Neural progenitor cell (in vitro differentiated cells): ENCODE data around the gene MS4A18. TPM values are rescaled to one million over a fixed set of nuclear protein-coding genes. Genes with fewer than 3 reads are reported as not detected.
"Not testable (repeated sequence)": the region's sequence is repeated elsewhere in the genome, so short reads cannot be mapped to it uniquely, and the experiment has no call there.

Experiments used
- DNase-seq: peaks from one replicate; pipeline ENCODE4 v3.0.0-alpha.2; 2016; ENCODE audit warnings: low spot score
- H2AFZ ChIP-seq: fragments of 200-600 bp; sonication (generic); replicated peaks from 2 replicates; pipeline ENCODE4 v1.6.1; 2016; ENCODE audit warnings: antibody characterized with exemption
- H3F3A ChIP-seq: fragments of 200-600 bp; sonication (generic); 2 replicates; pipeline ENCODE4 v1.6.1; 2016; ENCODE audit warnings: antibody characterized with exemption, low read depth
- H3K27ac ChIP-seq: fragments of 200-600 bp; sonication (generic); 2 replicates; pipeline ENCODE4 v1.5.1; 2016; ENCODE audit warnings: mild to moderate bottlenecking
- H3K27me3 ChIP-seq: fragments of 200-600 bp; sonication (generic); 2 replicates; pipeline ENCODE4 v1.6.1; 2016; ENCODE audit warnings: mild to moderate bottlenecking, moderate library complexity
- H3K36me3 ChIP-seq: fragments of 200-600 bp; sonication (generic); 2 replicates; pipeline ENCODE4 v1.5.1; 2016
- H3K4me1 ChIP-seq: fragments of 200-600 bp; sonication (generic); 2 replicates; pipeline ENCODE4 v1.6.1; 2016; ENCODE audit warnings: mixed run types
- H3K4me2 ChIP-seq: fragments of 200-600 bp; sonication (generic); 2 replicates; pipeline ENCODE4 v1.6.1; 2016
- H3K4me3 ChIP-seq: fragments of 200-600 bp; sonication (generic); 2 replicates; pipeline ENCODE4 v1.5.1; 2016
- H3K79me2 ChIP-seq: fragments of 200-600 bp; sonication (generic); 2 replicates; pipeline ENCODE4 v1.6.1; 2016; ENCODE audit warnings: low read depth
- H3K9ac ChIP-seq: fragments of 200-600 bp; sonication (generic); 2 replicates; pipeline ENCODE4 v1.6.1; 2016
- H3K9me3 ChIP-seq: fragments of 200-600 bp; sonication (generic); 2 replicates; pipeline ENCODE4 v1.5.1; 2016; ENCODE audit warnings: low read depth
- H4K20me1 ChIP-seq: fragments of 200-600 bp; sonication (generic); 2 replicates; pipeline ENCODE4 v1.6.1; 2016; ENCODE audit warnings: low read depth
- H3K27ac Mint-ChIP-seq: 3 replicates; pipeline ENCODE4 v1.8.0; 2021; ENCODE audit warnings: mixed read lengths
- H3K27me3 Mint-ChIP-seq: 2 replicates; pipeline ENCODE4 v1.8.0; 2022; ENCODE audit warnings: low read depth, mild to moderate bottlenecking, inconsistent platforms, moderate library complexity, mixed read lengths; ENCODE audit not compliant: insufficient read depth
- H3K36me3 Mint-ChIP-seq: 3 replicates; pipeline ENCODE4 v1.8.0; 2021; ENCODE audit warnings: mixed read lengths
- H3K4me1 Mint-ChIP-seq: 3 replicates; pipeline ENCODE4 v1.8.0; 2021; ENCODE audit warnings: mixed read lengths
- H3K4me3 Mint-ChIP-seq: 3 replicates; pipeline ENCODE4 v1.8.0; 2021; ENCODE audit warnings: mild to moderate bottlenecking, moderate library complexity, mixed read lengths
- H3K9me3 Mint-ChIP-seq: 3 replicates; pipeline ENCODE4 v1.8.0; 2020; ENCODE audit warnings: mixed read lengths
- EZH2 ChIP-seq: fragments of 200-600 bp; sonication (generic); IDR thresholded peaks from 2 replicates; pipeline ENCODE4 v1.6.1; 2017; ENCODE audit warnings: antibody characterized with exemption, mild to moderate bottlenecking, moderate library complexity
- EZH2phosphoT487 ChIP-seq: fragments of 200-600 bp; sonication (generic); IDR thresholded peaks from 2 replicates; pipeline ENCODE4 v1.6.1; 2017; ENCODE audit warnings: antibody characterized with exemption
- total RNA-seq: library from RNA; depleted of rRNA; stranded (reverse); fragments of >200 nt; gene quantifications from 2 replicates; pipeline ENCODE4 v1.2.3, GENCODE V29; 2015; ENCODE audit warnings: low replicate concordance
- TF ChIP-seq, protein P1 (sequence below): fragments of 200-600 bp; sonication (generic); IDR thresholded peaks from 2 replicates; pipeline ENCODE4 v1.5.1; 2017; ENCODE audit warnings: antibody characterized with exemption, mild to moderate bottlenecking

MS4A18 gene
- total RNA-seq: not detected in 2 replicates

DNA sequence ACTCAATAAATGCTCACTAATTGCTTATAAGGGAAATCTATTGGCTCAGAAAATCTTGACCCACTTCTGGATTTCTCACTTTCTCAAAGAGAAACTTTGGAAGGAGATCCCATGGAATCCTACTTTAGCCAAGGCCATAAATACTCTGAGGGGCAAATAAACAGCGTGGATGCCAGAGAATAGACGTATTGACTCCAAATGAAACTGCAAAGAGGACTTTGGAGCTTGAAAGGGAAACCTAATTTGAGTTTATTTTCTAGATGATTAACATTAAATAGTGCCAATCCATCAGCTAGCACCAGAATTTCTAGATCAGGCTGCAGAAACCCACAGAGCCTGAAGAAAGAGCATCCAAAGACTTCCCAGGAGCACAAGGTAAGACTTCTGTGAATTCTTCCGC is at the start of gene MS4A18:
Gene MS4A18, plus strand, starts transcription at position 301 of the 400 bp plus-strand sequence.
- no peaks in the 10 kb centered on the region for H3K4me1 ChIP-seq
- H2AFZ ChIP-seq: no peak within 1 kb of the TSS
- no peak within 1 kb of the TSS for H3K9ac ChIP-seq
- Mint-ChIP-seq H3K4me1 (peaks cover 3% of the 10 kb centered on the region), H3K27ac (no peak within 1 kb of the TSS), H3K9me3 (no peaks in the 10 kb centered on the region), H3K36me3 (no peaks in the 10 kb centered on the region), H3K4me3 (no peak within 1 kb of the TSS), H3K27me3 (peaks cover 3% of the 10 kb centered on the region)
- no peak for DNase-seq
- H3F3A ChIP-seq: no peaks in the 10 kb centered on the region
- no peaks in the 10 kb centered on the region for H3K27me3 ChIP-seq
- H3K36me3 ChIP-seq: no peaks in the 10 kb centered on the region
- no peaks in the 10 kb centered on the region for H3K9me3 ChIP-seq
- H3K4me3 ChIP-seq: no peak within 1 kb of the TSS
- H3K27ac ChIP-seq: no peak within 1 kb of the TSS
- no peak for TF ChIP-seq EZH2phosphoT487
- TF ChIP-seq, protein P1, sequence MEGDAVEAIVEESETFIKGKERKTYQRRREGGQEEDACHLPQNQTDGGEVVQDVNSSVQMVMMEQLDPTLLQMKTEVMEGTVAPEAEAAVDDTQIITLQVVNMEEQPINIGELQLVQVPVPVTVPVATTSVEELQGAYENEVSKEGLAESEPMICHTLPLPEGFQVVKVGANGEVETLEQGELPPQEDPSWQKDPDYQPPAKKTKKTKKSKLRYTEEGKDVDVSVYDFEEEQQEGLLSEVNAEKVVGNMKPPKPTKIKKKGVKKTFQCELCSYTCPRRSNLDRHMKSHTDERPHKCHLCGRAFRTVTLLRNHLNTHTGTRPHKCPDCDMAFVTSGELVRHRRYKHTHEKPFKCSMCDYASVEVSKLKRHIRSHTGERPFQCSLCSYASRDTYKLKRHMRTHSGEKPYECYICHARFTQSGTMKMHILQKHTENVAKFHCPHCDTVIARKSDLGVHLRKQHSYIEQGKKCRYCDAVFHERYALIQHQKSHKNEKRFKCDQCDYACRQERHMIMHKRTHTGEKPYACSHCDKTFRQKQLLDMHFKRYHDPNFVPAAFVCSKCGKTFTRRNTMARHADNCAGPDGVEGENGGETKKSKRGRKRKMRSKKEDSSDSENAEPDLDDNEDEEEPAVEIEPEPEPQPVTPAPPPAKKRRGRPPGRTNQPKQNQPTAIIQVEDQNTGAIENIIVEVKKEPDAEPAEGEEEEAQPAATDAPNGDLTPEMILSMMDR: no peak
- no peak for TF ChIP-seq EZH2
- H3K79me2 ChIP-seq: no peaks in the 10 kb centered on the region
- H3K4me2 ChIP-seq: no peak within 1 kb of the TSS
- H4K20me1 ChIP-seq: no peaks in the 10 kb centered on the region

DNA sequence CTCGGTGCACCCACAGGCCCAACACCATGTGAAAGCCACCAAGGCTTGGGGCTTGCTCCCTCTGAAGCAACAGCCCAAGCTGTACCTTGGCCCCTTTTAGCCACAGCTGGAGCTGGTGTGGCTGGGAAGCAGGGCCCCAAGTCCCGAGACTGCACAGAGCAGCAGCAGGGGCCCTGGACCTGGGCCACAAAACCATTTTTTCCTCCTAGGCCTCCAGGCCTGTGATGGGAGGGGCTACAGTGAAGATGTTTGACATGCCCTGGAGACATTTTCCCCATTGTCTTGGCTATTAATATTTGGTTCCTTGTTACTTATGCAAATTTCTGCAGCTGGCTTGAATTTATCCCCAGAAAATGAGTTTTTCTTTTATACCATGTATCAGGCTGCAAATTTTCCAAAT is 46.3 kb upstream of the MS4A18 start:
- H3K4me1 ChIP-seq, H3K4me1 Mint-ChIP-seq, H3K27ac ChIP-seq, H3K4me3 ChIP-seq, H3F3A ChIP-seq, H3K4me3 Mint-ChIP-seq, H3K27me3 Mint-ChIP-seq, H3K36me3 ChIP-seq, H2AFZ ChIP-seq, H3K9me3 ChIP-seq, DNase-seq, H3K36me3 Mint-ChIP-seq, H4K20me1 ChIP-seq, H3K27ac Mint-ChIP-seq, H3K9ac ChIP-seq, H3K79me2 ChIP-seq, H3K27me3 ChIP-seq, H3K4me2 ChIP-seq: not testable (repeated sequence)
- peaks cover 31% of the 10 kb centered on the region for H3K9me3 Mint-ChIP-seq

DNA sequence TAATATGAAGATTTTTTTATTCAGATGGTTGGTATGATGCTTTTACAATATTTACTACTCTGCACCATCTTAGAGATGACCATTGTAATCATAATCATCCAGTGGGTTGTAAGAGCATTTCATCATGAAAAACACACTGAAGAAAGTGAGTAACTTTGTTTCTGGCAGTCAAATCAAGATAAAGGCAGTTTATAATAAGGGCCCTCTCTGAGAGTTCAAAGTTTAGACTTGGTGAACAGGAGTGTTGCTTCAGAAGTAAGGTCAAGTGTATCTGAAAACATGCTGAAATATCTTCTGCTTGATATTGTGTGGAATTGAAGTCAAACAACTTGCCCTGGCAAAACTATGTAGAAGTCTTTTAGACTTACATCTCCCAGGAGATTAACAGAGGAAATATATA is 44.6 kb upstream of the MS4A18 start:
- Histone ChIP-seq H3K9me3 (peaks cover 9% of the 10 kb centered on the region), H3F3A (no peaks in the 10 kb centered on the region), H3K9ac (no peak overlapping the region), H3K36me3 (no peaks in the 10 kb centered on the region), H3K27me3 (no peaks in the 10 kb centered on the region), H3K79me2 (no peaks in the 10 kb centered on the region), H3K27ac (no peak overlapping the region), H3K4me3 (no peak overlapping the region), H3K4me1 (no peaks in the 10 kb centered on the region), H2AFZ (no peak overlapping the region), H3K4me2 (no peak overlapping the region), H4K20me1 (no peaks in the 10 kb centered on the region)
- Mint-ChIP-seq H3K4me3 (no peak overlapping the region), H3K27ac (no peak overlapping the region), H3K9me3 (peaks cover 27% of the 10 kb centered on the region), H3K27me3 (no peaks in the 10 kb centered on the region), H3K4me1 (no peaks in the 10 kb centered on the region), H3K36me3 (no peaks in the 10 kb centered on the region)
- DNase-seq: no peak
- TF ChIP-seq, protein P1: no peak
- no peak for TF ChIP-seq EZH2
- TF ChIP-seq EZH2phosphoT487: no peak

DNA sequence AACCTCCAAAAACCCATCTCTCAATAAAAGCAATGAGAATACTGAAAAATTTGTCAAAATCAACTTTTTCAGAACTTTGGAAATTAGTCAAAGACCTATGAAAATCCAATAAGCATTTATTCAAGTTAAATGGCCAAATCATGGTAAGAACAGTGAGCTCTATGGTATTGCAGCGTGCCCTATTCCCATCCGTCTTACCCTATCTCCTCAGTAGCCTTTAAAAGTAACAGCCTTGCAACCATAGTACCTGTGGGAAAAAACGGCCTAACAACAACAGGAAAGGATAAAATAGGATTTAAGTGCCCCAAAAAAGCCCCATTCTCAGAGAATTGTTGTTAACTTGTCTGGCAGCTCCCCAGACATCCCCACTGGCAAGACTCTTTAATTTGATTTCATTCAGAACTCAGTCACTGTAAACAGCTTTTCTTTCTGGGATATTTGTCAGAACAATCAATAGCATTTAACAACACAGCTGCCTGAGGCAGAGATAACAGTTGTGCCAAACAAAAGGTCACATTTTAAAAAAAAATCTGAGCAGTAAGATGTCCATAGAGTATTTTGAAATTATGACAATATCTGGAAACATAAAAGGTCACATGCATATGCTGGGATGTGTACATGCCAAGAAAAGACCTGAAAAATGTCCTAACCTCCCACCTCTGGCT is 43.9 kb upstream of the MS4A18 start:
- no peak for DNase-seq
- Mint-ChIP-seq H3K4me3 (no peak overlapping the region), H3K27me3 (no peaks in the 10 kb centered on the region), H3K9me3 (peaks cover 27% of the 10 kb centered on the region), H3K27ac (no peak overlapping the region), H3K36me3 (no peaks in the 10 kb centered on the region), H3K4me1 (no peaks in the 10 kb centered on the region)
- H4K20me1 ChIP-seq: no peaks in the 10 kb centered on the region
- no peaks in the 10 kb centered on the region for H3K27me3 ChIP-seq
- no peak overlapping the region for H3K27ac ChIP-seq
- no peaks in the 10 kb centered on the region for H3K36me3 ChIP-seq
- H3K9ac ChIP-seq: no peak overlapping the region
- H3K4me2 ChIP-seq: no peak overlapping the region
- TF ChIP-seq EZH2phosphoT487: no peak
- no peak for TF ChIP-seq EZH2
- TF ChIP-seq, protein P1: no peak
- no peaks in the 10 kb centered on the region for H3K79me2 ChIP-seq
- H3F3A ChIP-seq: no peaks in the 10 kb centered on the region
- no peak overlapping the region for H3K4me3 ChIP-seq
- no peak overlapping the region for H2AFZ ChIP-seq
- H3K9me3 ChIP-seq: peaks cover 9% of the 10 kb centered on the region
- H3K4me1 ChIP-seq: no peaks in the 10 kb centered on the region

DNA sequence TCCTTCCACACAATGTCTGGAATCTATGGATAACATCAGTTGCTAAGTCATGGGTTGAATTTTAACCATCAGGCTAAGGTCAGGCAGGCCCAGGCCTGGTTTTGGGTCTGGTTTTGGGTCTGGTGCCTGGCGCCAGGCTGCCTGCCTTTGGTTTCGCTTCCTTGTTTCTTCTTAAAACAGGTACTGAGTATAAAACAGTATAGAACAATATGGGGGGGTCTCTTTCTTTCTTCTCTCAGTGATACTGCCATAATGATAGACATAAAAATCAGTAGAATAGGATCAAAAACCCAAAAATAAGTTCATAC is 40.0 kb upstream of the MS4A18 start:
- not testable (repeated sequence) for H3K4me1 Mint-ChIP-seq, H3K4me1 ChIP-seq, H3K9me3 Mint-ChIP-seq, H3K9me3 ChIP-seq, H4K20me1 ChIP-seq, H3K36me3 ChIP-seq, H3K4me2 ChIP-seq, H3K36me3 Mint-ChIP-seq, H2AFZ ChIP-seq, H3K27me3 ChIP-seq, H3F3A ChIP-seq, H3K27ac ChIP-seq, H3K4me3 ChIP-seq, H3K4me3 Mint-ChIP-seq, H3K79me2 ChIP-seq, H3K9ac ChIP-seq, H3K27me3 Mint-ChIP-seq, H3K27ac Mint-ChIP-seq, DNase-seq
